HG03575 (cell line): ENCODE results near the gene PGS1.

Experiments used
- ATAC-seq: cut with Tn5 transposase; IDR thresholded peaks from one replicate; pipeline ENCODE4 v1.9.1; 2021; ENCODE audit not compliant: unreplicated experiment, insufficient number of reproducible peaks, low FRiP score; ENCODE audit errors: extremely low read depth

PGS1 gene

DNA sequence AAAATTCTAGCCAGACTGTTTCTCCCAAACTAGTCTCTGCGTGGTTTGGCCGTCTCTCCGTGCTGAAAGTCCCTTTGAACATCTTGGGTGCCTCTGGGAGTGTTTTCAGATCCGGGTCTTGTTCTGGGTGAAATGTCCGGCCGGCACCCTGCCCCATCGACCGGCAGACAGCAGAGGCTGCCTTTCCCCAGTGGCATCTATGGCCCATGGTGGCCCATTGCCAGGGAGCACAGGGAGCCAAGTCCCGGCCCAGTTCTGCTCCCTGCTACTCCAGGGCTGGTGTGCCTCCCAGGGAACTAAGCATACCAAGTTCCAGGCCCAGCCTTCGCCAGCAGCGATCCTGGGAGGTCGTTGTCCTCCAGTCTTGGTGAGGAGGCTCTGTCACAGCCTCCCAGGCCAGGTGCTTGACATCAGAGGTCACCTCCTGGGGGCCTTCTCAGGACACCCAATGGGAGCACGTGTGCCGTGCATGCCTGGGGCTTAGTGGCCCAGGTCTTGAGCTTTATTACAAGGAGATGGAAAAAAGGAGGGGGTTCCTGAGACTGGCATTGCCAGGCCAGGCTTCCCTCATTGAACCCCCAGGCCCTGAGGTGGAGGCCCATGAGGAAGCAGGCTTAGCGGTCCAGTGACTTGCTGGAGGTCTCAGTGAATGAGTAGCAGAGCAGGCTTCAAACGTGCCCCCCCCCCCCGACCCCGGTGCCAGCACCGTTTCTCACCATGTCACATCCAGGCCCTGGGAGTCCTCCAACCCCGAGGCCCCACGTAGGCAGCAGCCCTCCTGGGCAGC, 54.0 kb downstream of the PGS1 start:
- ATAC-seq, result no peak

DNA sequence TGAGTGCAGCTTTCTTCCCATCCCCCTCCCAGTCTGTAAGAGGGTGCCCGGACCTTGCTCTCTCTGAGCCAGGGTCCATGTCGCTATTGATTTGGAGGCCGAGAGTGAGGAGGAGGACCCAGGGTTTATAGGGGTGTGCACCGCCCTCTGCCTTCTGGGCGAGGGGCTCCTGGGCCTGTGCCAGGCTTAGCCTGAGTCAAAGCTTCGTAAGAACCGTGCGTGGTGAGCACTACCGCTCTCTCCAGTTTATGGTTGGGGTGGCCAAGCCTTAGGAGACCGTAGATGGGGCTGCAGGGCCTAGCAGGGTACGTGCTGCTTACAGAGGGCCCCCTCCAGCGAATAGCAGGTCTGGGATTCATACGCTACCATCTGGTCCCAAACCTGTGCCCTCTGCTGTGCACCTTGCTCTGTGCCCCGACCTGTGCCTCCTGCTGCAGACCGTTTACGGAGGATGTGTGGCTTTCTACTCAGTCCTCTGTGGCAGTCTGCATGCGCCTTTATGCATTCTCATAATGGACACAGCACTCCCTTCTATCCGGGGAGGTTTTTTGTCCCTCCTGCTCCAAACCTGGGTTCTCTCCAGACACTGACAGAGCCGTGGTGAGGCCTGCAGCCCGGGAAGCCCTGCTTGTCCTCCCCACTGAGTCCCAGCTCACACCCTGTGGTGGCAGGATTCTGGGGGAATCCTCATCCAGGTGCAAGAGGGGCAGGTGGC, 54.7 kb downstream of the PGS1 start:
- no peak for ATAC-seq

DNA sequence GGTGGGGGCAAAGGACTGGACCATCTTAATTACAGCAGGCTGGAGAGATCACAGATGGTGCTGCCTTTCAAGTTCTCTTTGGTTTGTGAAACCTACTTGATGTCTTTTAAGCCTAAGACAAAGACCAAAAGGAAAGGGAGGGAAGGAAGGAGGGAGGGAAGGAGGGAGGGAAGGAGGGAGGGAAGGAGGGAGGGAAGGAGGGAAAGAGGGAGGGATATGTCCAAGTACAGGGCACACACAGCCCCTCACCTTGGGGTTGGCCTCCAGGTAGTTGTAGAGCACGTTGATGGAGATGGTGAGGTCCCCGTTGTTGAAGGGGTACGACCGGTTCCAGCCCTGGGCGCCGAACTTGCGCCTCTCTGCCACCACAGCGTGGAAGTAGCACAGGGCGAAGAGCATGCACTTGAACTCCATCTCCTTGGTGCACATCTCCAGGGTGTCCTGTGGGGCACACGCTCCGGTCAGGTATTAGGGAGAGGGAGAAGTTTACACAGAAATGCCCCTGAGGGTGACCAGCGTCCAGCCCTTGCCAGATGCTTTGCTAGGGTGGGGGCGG, 55.4 kb downstream of the PGS1 start:
- ATAC-seq, result no peak

DNA sequence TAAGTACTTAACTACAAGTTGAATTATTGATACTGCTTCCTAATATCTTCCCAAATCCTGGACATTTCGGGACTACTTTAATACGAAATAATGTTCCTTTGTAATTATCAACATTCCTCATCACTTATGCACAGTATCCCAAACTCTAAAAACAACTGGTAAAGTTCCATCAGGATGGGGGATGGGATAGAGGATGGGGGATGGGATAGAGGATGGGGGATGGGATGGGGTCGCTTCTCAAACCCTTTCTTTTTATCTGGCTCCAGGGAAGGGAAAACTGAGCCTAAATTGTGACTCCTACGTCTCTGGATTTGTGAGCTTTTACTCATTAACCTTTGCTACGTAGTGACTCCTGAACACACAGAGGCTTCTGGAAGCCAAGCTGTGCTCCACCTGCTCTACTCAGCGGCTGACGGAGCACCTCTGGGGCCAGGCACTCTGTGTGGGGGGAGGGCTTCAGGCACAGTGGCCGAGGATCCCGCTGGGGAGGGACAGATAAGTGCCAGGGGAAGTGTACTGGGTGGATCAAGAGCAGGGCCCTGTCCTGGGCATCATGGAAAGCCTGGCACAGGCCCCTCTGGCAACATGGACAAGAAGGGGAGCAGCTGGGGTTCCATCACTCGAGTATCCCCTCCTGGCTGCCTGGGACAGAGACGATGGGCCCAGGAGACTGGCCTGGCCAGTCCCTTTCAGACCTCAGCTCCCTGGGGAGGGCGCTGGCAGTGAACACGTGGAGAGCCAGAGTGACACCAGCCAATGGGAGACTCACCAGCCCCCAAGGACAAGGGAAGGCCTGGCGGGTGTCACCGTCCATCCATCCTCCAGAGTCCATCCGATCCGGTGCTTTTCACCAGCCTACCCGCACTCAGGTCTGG, 56.2 kb downstream of the PGS1 start:
- ATAC-seq, result no peak

DNA sequence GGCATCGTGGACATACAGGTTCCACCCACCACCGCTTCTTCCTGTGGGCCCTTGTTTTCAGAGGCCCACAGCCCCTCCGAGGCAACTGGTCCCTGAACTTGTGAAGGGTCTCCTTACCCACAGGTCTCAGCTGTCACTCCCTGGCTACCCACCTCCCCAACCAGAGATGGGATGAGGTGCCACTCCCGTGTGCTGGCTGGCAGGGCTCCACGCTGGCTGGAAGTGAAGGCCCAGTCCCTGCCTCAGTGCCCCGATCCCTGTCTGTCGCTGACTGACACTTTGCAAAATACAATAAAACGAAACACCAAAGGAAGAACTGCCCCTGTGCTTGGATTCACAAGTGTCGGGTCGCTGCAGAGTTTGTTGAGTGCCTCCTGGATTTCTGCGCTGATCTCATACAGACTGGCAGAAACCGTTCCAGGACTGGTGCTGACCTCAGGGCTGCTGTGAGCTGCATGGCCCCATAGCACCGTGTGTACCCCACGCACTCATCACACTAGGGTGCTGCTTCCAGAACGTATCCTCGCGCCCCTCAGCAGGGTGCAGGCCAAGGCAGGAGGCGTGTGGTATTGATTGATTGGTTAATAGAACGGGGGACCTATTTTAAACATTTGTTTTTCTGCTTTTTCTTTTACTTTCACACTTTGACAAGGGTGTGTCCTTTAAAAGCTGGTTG, 57.0 kb downstream of the PGS1 start:
- ATAC-seq, result no peak

DNA sequence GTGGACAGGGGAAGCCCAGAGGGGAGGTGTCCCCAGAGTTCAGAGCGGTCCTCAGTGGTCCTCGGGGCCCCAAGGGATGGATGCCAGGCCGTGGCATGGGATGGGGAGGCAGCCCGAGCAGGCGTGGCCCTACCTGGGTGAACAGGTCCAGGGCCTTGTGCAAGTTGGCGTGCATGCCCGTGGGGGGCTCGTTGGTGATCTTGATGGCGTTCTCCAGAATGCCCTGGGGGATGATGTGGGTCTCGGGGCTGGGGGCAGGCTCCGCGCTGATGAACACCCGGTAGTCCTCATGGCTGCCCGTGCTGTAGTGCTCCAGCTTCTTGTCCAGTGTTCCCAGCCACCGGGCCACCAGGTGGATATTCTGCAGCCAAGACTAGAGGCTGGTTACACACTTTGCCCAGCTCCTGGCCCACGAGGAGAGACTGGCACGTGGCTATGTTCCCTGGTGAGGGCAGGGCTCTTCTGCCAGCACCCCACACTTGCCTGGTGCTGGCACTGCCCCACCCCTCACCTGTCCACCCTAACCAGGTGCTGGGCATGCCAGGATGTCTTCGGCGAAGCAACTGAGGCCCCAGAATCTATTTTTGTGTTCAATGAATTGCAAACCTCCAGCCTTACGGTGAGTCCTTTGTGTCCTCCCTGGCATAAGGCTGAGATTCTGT, 59.2 kb downstream of the PGS1 start:
- ATAC-seq, result no peak

DNA sequence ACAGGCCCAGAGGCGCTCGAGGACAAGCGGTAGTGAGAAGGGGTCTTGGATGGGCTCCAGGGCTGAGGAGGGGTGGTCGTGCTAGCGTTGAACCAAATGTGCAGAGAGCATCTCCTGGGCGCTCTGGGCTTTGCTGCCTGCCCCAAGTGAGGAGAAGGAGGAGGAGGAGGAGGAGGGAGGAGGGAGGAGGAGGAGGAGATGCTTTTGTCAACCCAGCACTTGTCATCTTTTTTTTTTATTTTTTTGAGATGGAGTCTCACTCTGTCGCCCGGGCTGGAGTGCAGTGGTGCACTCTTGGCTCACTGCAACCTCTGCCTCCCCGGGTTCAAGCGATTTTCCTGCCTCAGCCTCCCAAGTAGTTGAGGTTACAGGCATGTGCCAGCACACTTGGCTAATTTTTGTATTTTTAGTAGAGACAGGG, 59.8 kb downstream of the PGS1 start:
- ATAC-seq, result no peak

DNA sequence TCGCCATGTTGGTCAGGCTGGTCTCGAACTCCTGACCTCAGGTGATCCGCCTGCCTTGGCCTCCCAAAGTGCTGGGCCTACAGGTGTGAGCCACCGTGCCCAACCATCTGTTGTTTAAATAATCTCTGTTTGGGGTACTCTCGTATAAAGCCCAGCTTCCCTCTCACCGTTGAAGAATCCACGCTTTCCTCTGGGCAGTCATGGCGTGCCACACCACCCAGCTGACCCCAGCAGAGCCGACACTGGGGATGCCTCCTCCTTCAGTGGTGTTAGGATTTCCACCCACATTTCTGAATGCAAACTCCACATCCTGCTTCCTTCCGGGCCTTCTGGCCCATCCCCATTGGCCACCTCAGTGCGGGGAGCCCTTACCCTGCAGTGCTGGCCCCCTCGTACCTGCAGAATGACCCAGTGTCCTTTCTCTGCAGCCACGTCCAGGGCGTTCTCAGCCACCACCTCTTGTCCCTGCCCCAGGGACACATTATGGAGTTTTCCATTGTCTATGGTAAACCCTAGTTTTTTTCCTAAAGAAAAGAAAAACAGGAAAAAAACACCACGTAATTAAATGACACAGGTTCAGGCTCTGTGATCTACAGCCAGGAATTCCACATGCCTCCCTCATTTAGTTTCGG, 60.4 kb downstream of the PGS1 start:
- ATAC-seq, result no peak

DNA sequence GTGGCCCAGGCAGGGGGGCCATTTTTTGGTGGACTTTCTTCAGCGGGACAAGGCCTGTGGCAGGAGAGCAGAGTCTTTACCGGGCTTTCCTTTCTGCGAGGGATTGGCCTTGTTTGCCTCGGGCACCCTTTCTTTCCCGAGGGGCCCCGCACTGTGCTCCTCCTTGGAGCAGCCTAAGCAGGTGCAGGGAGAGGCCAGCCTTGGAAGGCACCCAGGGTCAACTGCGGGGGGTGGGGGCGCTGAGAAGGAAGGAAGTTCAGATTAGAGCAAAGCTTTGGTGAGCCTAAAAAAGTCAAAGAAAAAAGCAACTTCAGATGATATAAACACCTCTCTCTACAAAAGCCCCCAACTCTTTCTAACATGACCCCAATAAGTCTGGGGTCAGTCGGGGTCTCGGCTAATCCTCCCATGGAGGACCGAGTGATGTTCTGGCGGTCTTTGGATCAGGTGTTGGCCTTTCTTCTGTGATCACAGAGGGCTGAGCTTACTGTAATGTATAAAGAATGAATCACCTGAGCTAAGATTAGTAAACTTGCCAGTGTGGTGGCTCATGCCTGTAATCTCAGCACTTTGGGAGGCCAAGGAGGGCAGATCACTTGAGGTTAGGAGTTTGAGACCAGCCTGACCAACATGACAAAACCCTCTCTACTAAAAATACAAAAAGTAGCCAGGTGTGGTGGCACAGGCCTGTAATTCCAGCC, 63.0 kb downstream of the PGS1 start:
- no peak for ATAC-seq

DNA sequence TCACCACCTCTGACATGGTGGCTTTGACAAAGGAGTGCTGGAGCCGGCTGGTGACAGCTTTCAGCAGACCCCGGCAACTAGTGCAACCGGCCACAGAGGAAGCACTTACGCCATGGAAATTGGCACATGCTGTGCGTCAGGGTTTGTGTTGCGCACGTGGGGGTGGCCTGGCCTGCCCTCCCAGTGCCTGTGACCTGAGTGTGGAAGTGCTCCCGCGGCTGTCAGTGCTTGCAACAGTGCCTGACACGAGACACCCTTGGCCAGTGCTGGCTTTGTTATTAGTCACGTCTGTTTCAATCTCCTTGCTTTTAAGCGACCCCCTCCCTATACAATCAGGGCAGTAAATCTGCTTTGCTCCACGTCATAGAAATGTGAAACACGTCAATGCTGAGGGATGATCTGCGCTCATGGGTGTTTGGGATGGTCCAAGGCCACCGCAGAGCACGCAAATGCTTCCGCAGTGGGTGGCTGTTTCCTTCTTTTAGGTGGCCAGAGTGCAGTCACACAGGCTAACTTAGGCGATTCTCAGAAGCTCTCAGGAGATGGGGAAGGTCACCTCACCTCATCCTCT, 64.3 kb downstream of the PGS1 start:
- ATAC-seq, result no peak

DNA sequence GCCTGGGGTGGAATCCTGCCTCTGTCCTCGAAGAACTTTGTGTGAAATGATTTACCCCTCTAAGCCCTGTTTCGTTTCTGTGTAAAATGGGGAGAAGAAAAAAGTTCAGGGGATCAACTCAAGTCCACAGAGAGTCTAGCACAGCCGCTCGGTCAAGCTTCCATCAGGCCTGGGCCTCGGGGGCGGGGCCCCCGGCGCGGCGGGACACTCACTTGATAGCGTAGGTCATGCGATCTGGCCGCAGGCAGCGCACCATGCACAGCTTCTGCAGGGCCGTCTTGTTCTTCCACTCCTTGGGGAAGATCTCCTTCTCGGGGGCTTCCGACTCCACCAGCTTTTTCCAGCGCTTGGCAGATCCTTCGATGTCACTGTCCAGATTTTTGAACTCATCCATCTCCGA, 65.9 kb downstream of the PGS1 start:
- ATAC-seq, result no peak

DNA sequence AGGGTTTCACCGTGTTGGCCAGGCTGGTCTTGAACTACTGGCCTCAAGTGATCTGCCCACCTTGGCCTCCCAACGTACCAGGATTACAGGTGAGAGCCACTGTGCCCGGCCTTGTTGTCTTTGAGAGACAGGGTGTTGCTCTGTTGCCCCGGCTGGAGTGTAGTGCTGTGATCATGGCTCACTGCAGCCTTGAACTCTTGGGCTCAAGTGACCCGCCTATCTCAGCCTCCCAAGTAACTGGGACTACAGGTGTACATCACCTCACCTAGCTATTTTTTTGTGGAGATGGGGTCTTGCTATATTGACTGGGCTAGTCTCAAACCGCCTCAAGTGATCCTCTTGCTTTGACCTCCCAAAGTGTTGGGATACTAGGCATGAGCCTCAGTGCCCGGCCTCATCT, 68.4 kb downstream of the PGS1 start:
- ATAC-seq, result no peak

DNA sequence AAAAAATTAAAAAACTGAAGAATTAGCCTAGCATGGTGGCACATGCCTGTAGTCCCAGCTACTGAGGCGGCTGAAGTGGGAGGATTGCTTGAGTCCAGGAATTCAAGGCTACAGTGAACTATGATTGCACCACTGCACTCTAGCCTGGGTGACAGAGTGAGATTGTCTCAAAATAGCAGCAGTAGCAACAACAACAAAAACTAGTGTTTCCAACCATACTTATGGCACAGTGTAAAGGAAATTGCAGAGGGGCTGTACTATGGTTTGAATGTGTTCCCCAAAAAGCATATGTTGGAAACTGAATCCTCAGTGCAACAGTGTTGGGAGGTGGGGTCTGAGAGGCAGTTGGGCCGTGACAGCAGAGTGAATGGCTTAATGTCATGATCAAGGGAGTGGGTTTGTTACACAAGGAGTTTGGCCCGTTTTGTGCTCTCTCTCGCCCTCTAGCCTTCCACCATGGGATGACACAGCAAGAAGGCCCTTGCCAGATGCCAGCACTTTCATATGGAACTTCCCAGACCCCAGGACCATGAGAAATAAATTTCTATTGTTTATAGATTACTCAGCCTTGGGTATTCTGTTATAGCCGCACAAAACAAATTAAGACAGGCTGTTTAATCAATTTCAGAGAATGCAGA, 70.0 kb downstream of the PGS1 start:
- ATAC-seq, result no peak

DNA sequence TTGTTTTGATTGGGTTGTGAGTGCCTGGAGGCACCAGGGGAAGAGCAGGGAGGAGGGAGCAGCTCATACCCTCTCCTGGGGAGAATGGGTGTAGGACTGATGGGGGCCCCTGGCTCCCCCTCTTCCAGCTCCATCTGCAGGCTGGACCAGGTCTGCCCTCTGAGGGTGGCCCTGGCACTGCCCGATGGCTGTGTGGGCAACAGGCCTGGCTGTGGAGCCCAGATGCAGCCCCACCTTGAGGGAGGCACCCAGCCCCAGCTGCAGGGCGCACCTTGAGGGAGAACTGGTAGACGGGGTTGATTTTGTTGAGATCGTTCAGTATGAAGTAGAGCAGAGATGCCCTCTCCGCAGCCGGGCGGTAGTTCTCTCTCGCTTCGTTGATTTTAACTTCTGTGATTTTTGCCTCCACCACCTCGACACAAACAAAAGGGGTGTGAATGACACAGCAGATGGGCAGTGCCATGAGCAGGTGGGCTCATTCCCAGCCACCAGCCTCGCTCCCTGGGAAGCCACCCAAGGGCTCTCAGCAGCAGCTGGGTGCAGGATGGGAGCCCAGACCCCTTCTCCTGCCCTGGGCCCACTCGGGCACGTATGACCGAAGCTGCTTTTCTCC, 71.6 kb downstream of the PGS1 start:
- no peak for ATAC-seq

DNA sequence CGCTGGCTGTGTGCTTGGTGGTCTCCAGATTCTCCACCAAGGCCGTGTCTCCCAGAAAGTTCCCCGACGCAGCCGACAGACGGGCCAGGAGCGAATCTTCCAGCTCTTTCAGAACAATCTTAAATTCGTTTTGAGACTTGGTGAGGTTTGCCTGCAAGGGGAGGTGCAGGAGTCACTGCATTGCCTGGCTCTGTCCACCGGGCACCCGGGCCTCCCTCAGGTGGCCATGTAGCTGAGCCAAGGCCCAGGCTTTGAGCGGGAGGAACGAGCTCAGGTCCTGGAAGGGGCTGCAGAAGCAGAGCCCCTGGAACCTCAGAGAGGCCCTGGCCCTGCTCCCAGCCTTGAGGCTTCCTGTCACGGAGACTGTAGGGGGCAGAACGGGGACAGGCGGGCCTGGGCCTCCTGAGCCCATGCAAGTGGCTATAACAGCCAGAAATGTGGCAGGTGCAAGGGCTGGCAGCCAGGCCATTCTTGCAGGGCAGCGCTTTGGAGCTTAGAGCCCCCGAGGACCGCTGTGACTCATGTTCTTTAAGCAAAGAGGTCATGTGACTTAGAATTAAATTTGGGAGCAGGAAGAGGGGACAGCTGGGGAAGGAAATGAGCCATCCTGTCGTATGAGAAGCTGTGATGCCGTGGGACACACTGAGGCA, 72.4 kb downstream of the PGS1 start:
- ATAC-seq, result no peak

DNA sequence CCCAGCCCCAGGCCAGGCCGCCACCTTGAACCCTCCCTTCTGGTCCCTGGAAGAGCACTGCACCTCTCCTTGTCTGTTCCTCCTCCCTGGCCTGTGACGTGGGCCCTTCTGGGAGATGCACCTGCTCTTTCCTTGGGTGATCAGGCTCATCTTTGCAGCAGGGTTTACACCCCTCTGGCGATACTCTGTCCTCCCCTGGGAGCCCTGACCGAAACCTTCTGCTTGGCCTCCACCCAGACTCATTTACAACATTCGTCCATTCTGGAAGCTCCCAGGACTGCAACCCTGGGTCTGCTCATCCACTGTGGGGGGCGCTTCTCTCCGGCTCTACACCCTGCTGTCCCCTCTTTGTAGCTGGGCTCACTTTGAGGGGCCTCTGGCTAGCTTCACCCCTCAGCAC, 73.3 kb downstream of the PGS1 start:
- ATAC-seq, result no peak
